ENCODE measurements around the gene TMEM175. TPM values are rescaled to one million over a fixed set of nuclear protein-coding genes. Genes with fewer than 3 reads are reported as not detected.

Gene TMEM175
- total RNA-seq, 3 donors from 2014 or later, result 30.1 to 39.0 (median 37.5) TPM

- H3K4me1 ChIP-seq (ENCODE audit: low read depth), result no peaks in the 10 kb centered on the region
- ATAC-seq (no peak), DNase-seq (peak in 2 of 3 donors; percentile 16 to 43)
- no peak for TF ChIP-seq CTCF (IDR thresholded peaks at IDR 0.05)
- no peaks in the 10 kb centered on the region for H3K9me3 ChIP-seq
- intact Hi-C loops (cut with DNase I, micrococcal nuclease), result no loop called here
- H3K36me3 ChIP-seq (ENCODE audit: low read depth), result no peaks in the 10 kb centered on the region
- H3K4me3 ChIP-seq, result no peak overlapping the region
These were observed 20.8 kb downstream of the TMEM175 start for GRCh38 chr4:952881-953573.

- no peaks in the 10 kb centered on the region for H3K4me1 ChIP-seq (ENCODE audit: low read depth)
- no peaks in the 10 kb centered on the region for H3K9me3 ChIP-seq
- H3K4me3 ChIP-seq, result no peak overlapping the region
- ATAC-seq, result no peak
- no peaks in the 10 kb centered on the region for H3K36me3 ChIP-seq (ENCODE audit: low read depth)
- intact Hi-C loops (cut with DNase I, micrococcal nuclease), result no loop called here
- DNase-seq, result no peak
- no peak for TF ChIP-seq CTCF (IDR thresholded peaks at IDR 0.05)
These were observed 21.3 kb downstream of the TMEM175 start for GRCh38 chr4:953574-953915.

GRCh38 chr4:954211-955020, 22.2 kb downstream of the TMEM175 start:
- TF ChIP-seq CTCF (IDR thresholded peaks at IDR 0.05), result no peak
- peak in 1 of 3 donors; percentile 10 for DNase-seq

GRCh38 chr4:955161-955921, 23.1 kb downstream of the TMEM175 start:
- intact Hi-C loops (cut with DNase I, micrococcal nuclease), result no loop called here
- TF ChIP-seq CTCF (IDR thresholded peaks at IDR 0.05), result no peak
- DNase-seq, result peak in 2 of 3 donors; percentile 19 to 41
- Histone ChIP-seq H3K36me3 (ENCODE audit: low read depth) (no peaks in the 10 kb centered on the region), H3K9me3 (no peaks in the 10 kb centered on the region), H3K4me1 (ENCODE audit: low read depth) (no peaks in the 10 kb centered on the region), H3K4me3 (no peak overlapping the region)
- ATAC-seq, result no peak

More at GRCh38 chr4:954211-955020, 22.2 kb downstream of the TMEM175 start:
- intact Hi-C loops (cut with DNase I, micrococcal nuclease), result no loop called here
- Histone ChIP-seq H3K9me3 (no peaks in the 10 kb centered on the region), H3K36me3 (ENCODE audit: low read depth) (no peaks in the 10 kb centered on the region), H3K4me1 (ENCODE audit: low read depth) (no peaks in the 10 kb centered on the region), H3K4me3 (no peak overlapping the region)
- ATAC-seq, result no peak

GRCh38 chr4:955931-956381, 23.7 kb downstream of the TMEM175 start:
- H3K4me1 ChIP-seq (ENCODE audit: low read depth), result no peaks in the 10 kb centered on the region
- H3K36me3 ChIP-seq (ENCODE audit: low read depth), result no peaks in the 10 kb centered on the region
- DNase-seq (peak in 2 of 3 donors; percentile 16 to 32), ATAC-seq (no peak)
- no peak for TF ChIP-seq CTCF (IDR thresholded peaks at IDR 0.05)
- no peaks in the 10 kb centered on the region for H3K9me3 ChIP-seq
- H3K4me3 ChIP-seq, result no peak overlapping the region
- intact Hi-C loops (cut with DNase I, micrococcal nuclease), result no loop called here

Measured in mucosa of descending colon (tissue), 3 donors.